RWPE1 (cell line): Measurements from ENCODE around the gene PIGT.

Experiments used
- CTCF ChIA-PET: fragments of 350-600 bp; sonication (Branson Sonifier 250); formaldehyde crosslinking; extraction: SDS; loops from one replicate; lab custom pipeline; 2021; lab: Yijun Ruan, JAX
- POLR2A ChIA-PET: fragments of 400-600 bp; formaldehyde crosslinking; extraction: SDS; loops from one replicate; lab custom pipeline; 2020; ENCODE audit warnings: antibody characterized with exemption; ENCODE audit not compliant: low non-redundant PET; lab: Yijun Ruan, JAX
- DNase-seq: peaks from one replicate; pipeline ENCODE4 v3.0.0; 2012; ENCODE audit warnings: low spot score
- H3K27ac ChIP-seq: fragments of 450-650 bp; 2 replicates; pipeline ENCODE4 v1.5.1; 2017
- TF ChIP-seq, protein P1 (sequence below): fragments of 450-650 bp; conservative IDR thresholded peaks from 2 replicates; pipeline ENCODE4 v1.5.1; 2017; ENCODE audit warnings: low read depth, mild to moderate bottlenecking

Gene PIGT

DNA sequence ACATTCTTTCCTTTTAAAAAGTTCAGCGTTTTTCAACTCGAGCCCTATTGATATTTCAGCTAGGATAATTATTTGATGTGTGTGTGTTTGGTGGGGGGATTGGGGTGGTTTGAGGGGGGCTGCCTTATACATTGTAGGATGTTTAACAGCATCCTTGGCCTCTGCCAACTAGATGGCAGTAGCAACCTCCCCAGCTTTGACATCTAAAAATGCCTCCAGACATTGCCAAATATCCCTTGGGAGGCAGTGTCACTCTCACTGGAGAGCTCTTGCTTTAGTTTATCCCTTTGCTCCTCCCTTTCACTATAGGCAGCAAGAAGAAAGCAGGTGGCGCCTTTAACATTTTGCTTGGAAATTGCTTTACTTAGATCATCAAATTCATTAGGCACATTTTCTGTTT, 23.2 kb upstream of the PIGT start:
- TF ChIP-seq, protein P1, sequence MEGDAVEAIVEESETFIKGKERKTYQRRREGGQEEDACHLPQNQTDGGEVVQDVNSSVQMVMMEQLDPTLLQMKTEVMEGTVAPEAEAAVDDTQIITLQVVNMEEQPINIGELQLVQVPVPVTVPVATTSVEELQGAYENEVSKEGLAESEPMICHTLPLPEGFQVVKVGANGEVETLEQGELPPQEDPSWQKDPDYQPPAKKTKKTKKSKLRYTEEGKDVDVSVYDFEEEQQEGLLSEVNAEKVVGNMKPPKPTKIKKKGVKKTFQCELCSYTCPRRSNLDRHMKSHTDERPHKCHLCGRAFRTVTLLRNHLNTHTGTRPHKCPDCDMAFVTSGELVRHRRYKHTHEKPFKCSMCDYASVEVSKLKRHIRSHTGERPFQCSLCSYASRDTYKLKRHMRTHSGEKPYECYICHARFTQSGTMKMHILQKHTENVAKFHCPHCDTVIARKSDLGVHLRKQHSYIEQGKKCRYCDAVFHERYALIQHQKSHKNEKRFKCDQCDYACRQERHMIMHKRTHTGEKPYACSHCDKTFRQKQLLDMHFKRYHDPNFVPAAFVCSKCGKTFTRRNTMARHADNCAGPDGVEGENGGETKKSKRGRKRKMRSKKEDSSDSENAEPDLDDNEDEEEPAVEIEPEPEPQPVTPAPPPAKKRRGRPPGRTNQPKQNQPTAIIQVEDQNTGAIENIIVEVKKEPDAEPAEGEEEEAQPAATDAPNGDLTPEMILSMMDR: no peak
- DNase-seq: no peak
- CTCF ChIA-PET: interaction anchor here (0.6 to 1.9 kb wide), 11 partner anchors 12 to 1189 kb away, joined by 3 to 11 read pairs (median 3); no protein-coding TSS in a partner anchor
- POLR2A ChIA-PET: no interaction called here
- H3K27ac ChIP-seq: no peak overlapping the region

DNA sequence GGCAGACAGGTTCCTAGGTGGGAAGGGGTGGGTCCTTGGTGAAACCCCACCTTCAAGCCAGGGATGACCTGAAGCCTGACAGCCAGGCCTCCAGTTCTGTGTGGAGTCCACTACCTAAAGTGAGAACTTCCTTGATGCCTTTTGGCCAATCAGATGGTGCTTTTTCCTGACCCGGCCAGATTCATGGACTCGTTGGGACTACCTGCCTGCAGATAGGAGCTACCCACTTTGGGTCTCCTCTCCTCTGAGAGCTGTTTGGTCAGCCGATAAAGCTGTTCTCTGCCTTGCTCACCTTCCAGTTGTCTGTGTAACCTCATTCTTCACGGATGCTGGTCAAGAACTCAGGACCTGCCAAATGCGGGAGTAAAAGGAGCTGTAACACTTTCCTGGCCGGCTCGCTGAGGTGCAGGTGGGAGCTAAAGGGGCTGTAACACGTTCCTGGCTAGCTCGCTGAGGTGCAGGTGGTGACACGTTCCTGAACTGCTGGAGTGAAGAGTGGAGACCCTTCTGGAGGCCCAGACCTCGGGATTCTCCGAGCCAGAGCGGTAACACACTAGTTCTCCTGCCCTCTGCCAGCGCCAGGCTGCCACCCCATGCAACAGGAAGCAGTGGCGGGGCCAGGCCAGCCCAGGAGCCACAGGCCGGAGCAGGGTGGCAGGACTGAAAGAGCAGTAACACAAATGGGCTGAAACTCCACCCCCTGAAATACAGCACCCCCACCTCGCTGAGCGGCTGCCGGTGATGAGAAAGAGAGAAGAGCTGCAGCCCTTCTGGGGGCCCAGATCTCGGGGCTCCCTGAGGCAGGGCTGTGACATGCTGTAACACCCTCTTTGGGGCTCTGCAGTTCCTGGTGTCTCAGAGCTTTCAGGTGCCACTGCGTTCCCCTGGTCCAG, 21.5 kb upstream of the PIGT start:
- ChIA-PET POLR2A (interaction anchor here (0.5 kb wide), 1 partner anchor 24 kb away, joined by 4 read pairs; no protein-coding TSS in a partner anchor), CTCF (interaction anchor here (0.6 to 1.5 kb wide), 4 partner anchors 9 to 75 kb away, joined by 4 to 5 read pairs (median 4); no protein-coding TSS in a partner anchor)
- TF ChIP-seq, protein P1: no peak
- no peak overlapping the region for H3K27ac ChIP-seq
- no peak for DNase-seq

DNA sequence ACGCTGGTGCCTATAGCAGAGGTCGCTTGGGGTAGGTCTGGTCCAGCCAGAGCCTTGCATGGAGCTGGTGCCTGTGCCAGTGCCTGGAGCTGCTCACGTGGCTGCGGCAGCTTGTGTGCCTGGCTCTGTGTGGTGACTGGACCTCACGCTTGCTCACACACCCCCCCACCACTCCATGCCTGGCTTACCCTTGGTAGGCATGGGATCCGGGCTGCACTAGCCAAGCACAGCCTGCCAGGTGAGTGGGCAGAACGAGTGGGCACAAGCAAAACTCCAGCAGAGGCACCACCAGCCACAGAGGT, 20.9 kb upstream of the PIGT start:
- POLR2A ChIA-PET: no interaction called here
- CTCF ChIA-PET: interaction anchor here (1.5 kb wide), 1 partner anchor 8 kb away, joined by 5 read pairs; no protein-coding TSS in a partner anchor
- TF ChIP-seq, protein P1: no peak
- no peak overlapping the region for H3K27ac ChIP-seq
- DNase-seq: no peak

DNA sequence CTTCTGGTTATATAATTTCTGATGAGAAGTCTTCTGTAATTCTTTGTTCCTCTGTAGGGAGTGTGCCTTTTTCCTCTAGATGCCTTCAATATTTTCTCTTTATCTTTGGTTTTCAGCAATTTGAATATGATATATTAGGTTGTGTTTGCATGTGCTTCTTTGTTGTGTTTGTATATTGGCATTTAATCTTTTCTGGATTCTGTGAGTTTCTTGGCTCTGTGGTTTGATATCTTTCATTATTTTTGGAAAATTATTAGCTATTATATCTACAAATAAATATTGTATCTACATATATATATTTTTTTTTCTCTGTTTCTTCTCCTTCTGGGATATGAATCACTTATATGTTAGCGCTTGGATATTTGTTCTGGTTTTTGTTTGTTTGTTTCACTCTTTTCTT, 16.9 kb upstream of the PIGT start:
- TF ChIP-seq, protein P1: no peak
- ChIA-PET POLR2A (no interaction called here), CTCF (no interaction called here)
- no peak overlapping the region for H3K27ac ChIP-seq
- DNase-seq: no peak

DNA sequence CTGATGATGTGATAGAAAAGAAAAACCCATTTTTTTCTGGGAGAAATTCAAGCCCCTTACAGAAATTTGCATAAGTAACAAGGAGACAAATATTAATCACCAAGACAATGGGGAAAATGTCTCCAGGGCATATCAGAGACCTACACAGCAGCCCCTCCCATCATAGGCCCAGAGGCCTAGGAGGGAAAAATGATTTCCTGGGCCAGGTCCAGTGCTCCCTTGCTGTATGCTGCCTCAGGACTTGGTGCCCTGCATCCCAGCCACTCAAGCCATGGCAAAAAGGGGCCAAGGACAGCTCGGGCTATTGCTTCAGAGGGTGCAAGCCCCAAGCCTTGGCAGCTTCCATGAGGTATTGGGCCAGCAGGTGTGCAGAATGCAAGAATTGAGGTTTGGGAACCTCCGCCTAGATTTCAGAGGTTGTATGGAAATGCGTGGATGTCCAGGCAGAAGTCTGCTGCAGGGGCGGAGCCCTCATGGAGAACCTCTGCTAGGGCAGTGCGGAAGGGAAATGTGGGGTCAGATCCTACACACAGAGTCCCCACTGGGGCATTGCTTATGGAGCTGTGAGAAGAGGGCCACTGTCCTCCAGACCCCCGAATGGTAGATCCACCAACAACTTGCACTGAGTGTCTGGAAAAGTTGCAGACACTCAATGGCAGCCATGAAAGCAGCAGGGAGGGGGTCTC, 15.5 kb upstream of the PIGT start:
- TF ChIP-seq, protein P1: no peak
- no peak for DNase-seq
- POLR2A ChIA-PET: no interaction called here
- H3K27ac ChIP-seq: no peak overlapping the region
- CTCF ChIA-PET: interaction anchor here (0.7 to 1.3 kb wide), 2 partner anchors 37 to 82 kb away, joined by 3 read pairs; no protein-coding TSS in a partner anchor

DNA sequence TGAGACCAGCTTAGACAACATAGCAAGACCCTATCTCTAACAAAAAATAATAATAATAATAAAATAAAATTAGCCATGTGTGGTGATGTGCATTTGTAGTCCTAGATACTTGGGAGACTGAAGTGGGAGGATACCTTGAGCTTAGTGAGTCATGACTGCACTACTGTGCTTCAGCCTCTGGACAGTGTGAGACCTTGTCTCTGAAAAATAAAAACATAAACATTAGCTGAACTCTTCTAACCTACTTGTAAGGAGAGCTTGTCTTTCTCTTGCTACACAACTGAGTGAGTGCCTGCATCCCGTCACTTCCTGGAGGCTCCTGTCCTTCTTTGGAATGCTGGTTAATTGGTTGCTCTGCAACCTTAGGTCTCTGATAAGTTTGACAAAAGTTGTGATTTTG, 13.0 kb upstream of the PIGT start:
- CTCF ChIA-PET: interaction anchor here (0.7 to 1.5 kb wide), 3 partner anchors 9 to 82 kb away, joined by 3 to 5 read pairs (median 5); no protein-coding TSS in a partner anchor
- POLR2A ChIA-PET: no interaction called here

More for the DNA sequence above, 13.0 kb upstream of the PIGT start:
- no peak for DNase-seq
- TF ChIP-seq, protein P1: no peak
- H3K27ac ChIP-seq: no peak overlapping the region
